SK-N-SH (cell line): ENCODE data around the gene EFNA3.

Experiments
- GABPA ChIP-seq: IDR thresholded peaks from 2 replicates; pipeline ENCODE4 v1.4.0; 2012; ENCODE audit warnings: low read depth, mild to moderate bottlenecking
- MXI1 ChIP-seq: IDR thresholded peaks from 2 replicates; pipeline ENCODE4 v1.6.1; 2012; ENCODE audit warnings: mild to moderate bottlenecking, low read depth, low read length, improper control_type of control experiment
- POLR2AphosphoS5 ChIP-seq: IDR thresholded peaks from 2 replicates; pipeline ENCODE4 v1.6.1; 2012; ENCODE audit warnings: low read depth, low read length
- RAD21 ChIP-seq: IDR thresholded peaks from 2 replicates; pipeline ENCODE4 v1.6.1; 2012; ENCODE audit warnings: mild to moderate bottlenecking, low read length
- SIN3A ChIP-seq: IDR thresholded peaks from 2 replicates; pipeline ENCODE4 v1.6.1; 2012; ENCODE audit warnings: low read depth, mild to moderate bottlenecking, low read length, moderate library complexity, borderline replicate concordance
- TAF1 ChIP-seq: IDR thresholded peaks from 2 replicates; pipeline ENCODE4 v1.6.1; 2012; ENCODE audit warnings: low read depth, mild to moderate bottlenecking, low read length, moderate library complexity, borderline replicate concordance
- YY1 ChIP-seq: IDR thresholded peaks from 2 replicates; pipeline ENCODE4 v1.4.0; 2012; ENCODE audit warnings: low read depth, mild to moderate bottlenecking
- TF ChIP-seq, protein P1 (sequence below): IDR thresholded peaks from 2 replicates; pipeline ENCODE4 v1.4.0; 2012; ENCODE audit warnings: low read depth, borderline replicate concordance
- TF ChIP-seq, protein P2 (sequence below): fragments of 200-600 bp; sonication (generic); IDR thresholded peaks from 2 replicates; pipeline ENCODE4 v1.6.1; 2017; ENCODE audit warnings: antibody characterized with exemption, mild to moderate bottlenecking, moderate library complexity
- TF ChIP-seq, protein P3 (sequence below): IDR thresholded peaks from 2 replicates; pipeline ENCODE4 v1.4.0; 2012; ENCODE audit warnings: low read depth

DNA sequence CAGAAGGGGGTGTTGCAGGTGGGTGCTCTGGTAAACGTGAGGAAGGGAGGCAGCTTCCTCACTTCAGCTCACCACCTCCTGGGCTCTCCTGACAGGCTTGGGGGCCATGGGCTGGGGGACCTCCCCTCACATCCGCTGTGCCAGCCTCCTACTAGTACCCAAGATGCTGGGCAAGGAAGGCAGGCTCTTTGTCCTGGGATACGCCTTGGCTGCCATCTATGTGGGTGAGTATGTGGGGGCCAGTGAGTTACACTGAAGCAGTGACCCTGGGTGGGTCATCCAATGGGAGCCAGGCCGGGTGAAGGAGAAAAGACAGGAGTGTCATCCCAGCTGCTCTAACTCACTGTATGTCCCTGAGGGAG is 39.3 kb upstream of the EFNA3 start:
- TF ChIP-seq, protein P1, sequence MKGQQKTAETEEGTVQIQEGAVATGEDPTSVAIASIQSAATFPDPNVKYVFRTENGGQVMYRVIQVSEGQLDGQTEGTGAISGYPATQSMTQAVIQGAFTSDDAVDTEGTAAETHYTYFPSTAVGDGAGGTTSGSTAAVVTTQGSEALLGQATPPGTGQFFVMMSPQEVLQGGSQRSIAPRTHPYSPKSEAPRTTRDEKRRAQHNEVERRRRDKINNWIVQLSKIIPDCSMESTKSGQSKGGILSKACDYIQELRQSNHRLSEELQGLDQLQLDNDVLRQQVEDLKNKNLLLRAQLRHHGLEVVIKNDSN: no peak
- TF ChIP-seq RAD21 (no peak), MXI1 (no peak), GABPA (no peak), YY1 (no peak), POLR2AphosphoS5 (no peak), SIN3A (no peak), TAF1 (no peak)
- TF ChIP-seq, protein P2, sequence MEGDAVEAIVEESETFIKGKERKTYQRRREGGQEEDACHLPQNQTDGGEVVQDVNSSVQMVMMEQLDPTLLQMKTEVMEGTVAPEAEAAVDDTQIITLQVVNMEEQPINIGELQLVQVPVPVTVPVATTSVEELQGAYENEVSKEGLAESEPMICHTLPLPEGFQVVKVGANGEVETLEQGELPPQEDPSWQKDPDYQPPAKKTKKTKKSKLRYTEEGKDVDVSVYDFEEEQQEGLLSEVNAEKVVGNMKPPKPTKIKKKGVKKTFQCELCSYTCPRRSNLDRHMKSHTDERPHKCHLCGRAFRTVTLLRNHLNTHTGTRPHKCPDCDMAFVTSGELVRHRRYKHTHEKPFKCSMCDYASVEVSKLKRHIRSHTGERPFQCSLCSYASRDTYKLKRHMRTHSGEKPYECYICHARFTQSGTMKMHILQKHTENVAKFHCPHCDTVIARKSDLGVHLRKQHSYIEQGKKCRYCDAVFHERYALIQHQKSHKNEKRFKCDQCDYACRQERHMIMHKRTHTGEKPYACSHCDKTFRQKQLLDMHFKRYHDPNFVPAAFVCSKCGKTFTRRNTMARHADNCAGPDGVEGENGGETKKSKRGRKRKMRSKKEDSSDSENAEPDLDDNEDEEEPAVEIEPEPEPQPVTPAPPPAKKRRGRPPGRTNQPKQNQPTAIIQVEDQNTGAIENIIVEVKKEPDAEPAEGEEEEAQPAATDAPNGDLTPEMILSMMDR: no peak
- TF ChIP-seq, protein P3, sequence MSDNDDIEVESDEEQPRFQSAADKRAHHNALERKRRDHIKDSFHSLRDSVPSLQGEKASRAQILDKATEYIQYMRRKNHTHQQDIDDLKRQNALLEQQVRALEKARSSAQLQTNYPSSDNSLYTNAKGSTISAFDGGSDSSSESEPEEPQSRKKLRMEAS: no peak
